ENCODE results near the gene MRRF.

Gene MRRF

GRCh38 chr9:122223435-122223834 lies 41.2 kb upstream of the MRRF start:
- Mint-ChIP-seq H3K36me3 (no peaks in the 10 kb centered on the region), H3K4me1 (peaks cover 23% of the 10 kb centered on the region), H3K27ac (no peak overlapping the region), H3K4me3 (no peak overlapping the region), H3K27me3 (peaks cover 100% of the 10 kb centered on the region), H3K9me3 (no peaks in the 10 kb centered on the region)
- CTCF ChIA-PET = no interaction called here
- no peak for DNase-seq

GRCh38 chr9:122225312-122226141 lies 39.2 kb upstream of the MRRF start:
- Mint-ChIP-seq H3K4me3 (no peak overlapping the region), H3K27ac (no peak overlapping the region), H3K9me3 (no peaks in the 10 kb centered on the region), H3K4me1 (peaks cover 5% of the 10 kb centered on the region), H3K36me3 (no peaks in the 10 kb centered on the region), H3K27me3 (peaks cover 80% of the 10 kb centered on the region)
- CTCF ChIA-PET = no interaction called here
- no peak for DNase-seq

- Mint-ChIP-seq H3K4me3 (no peak overlapping the region), H3K27ac (no peak overlapping the region), H3K9me3 (no peaks in the 10 kb centered on the region), H3K4me1 (peaks cover 5% of the 10 kb centered on the region), H3K36me3 (no peaks in the 10 kb centered on the region), H3K27me3 (peaks cover 73% of the 10 kb centered on the region)
- DNase-seq = no peak
- CTCF ChIA-PET = no interaction called here
Measured at GRCh38 chr9:122226142-122226757, 38.4 kb upstream of the MRRF start.

- H3K9me3 Mint-ChIP-seq = no peaks in the 10 kb centered on the region
- no peak overlapping the region for H3K4me3 Mint-ChIP-seq
- CTCF ChIA-PET = no interaction called here
- H3K36me3 Mint-ChIP-seq = no peaks in the 10 kb centered on the region
- H3K4me1 Mint-ChIP-seq = peaks cover 5% of the 10 kb centered on the region
- no peak overlapping the region for H3K27ac Mint-ChIP-seq
- peaks cover 66% of the 10 kb centered on the region for H3K27me3 Mint-ChIP-seq
- no peak for DNase-seq
Measured at GRCh38 chr9:122226758-122227574, 37.7 kb upstream of the MRRF start.

- H3K4me3 Mint-ChIP-seq = no peak overlapping the region
Measured at GRCh38 chr9:122227575-122227900, 37.1 kb upstream of the MRRF start.

GRCh38 chr9:122228191-122228567 lies 36.5 kb upstream of the MRRF start:
- H3K27me3 Mint-ChIP-seq = peaks cover 61% of the 10 kb centered on the region
- no peak overlapping the region for H3K27ac Mint-ChIP-seq
- H3K9me3 Mint-ChIP-seq = no peaks in the 10 kb centered on the region
- CTCF ChIA-PET = no interaction called here
- H3K36me3 Mint-ChIP-seq = no peaks in the 10 kb centered on the region
- H3K4me3 Mint-ChIP-seq = no peak overlapping the region
- peaks cover 5% of the 10 kb centered on the region for H3K4me1 Mint-ChIP-seq
- no peak for DNase-seq

More at GRCh38 chr9:122227575-122227900, 37.1 kb upstream of the MRRF start:
- Mint-ChIP-seq H3K9me3 (no peaks in the 10 kb centered on the region), H3K27me3 (peaks cover 61% of the 10 kb centered on the region), H3K4me1 (peaks cover 5% of the 10 kb centered on the region), H3K36me3 (no peaks in the 10 kb centered on the region), H3K27ac (no peak overlapping the region)
- no peak for DNase-seq
- CTCF ChIA-PET = no interaction called here

- Mint-ChIP-seq H3K27ac (no peak within 1 kb of the TSS), H3K36me3 (no peaks in the 10 kb centered on the region), H3K27me3 (peaks cover 55% of the 10 kb centered on the region), H3K4me3 (no peak within 1 kb of the TSS), H3K9me3 (no peaks in the 10 kb centered on the region), H3K4me1 (peaks cover 5% of the 10 kb centered on the region)
- CTCF ChIA-PET = no interaction called here
- DNase-seq = no peak
Measured at GRCh38 chr9:122228568-122229484, 35.9 kb upstream of the MRRF start, which contains the start of gene LHX6. TSS of gene LHX6 (minus strand) at chr9:122228957. CDS start at chr9:122228740, 217 bp downstream.

GRCh38 chr9:122229485-122229837 lies 35.2 kb upstream of the MRRF start:
- Mint-ChIP-seq H3K36me3 (no peaks in the 10 kb centered on the region), H3K9me3 (no peaks in the 10 kb centered on the region), H3K27ac (no peak overlapping the region), H3K27me3 (peaks cover 49% of the 10 kb centered on the region), H3K4me1 (peaks cover 5% of the 10 kb centered on the region), H3K4me3 (no peak overlapping the region)
- CTCF ChIA-PET = no interaction called here
- no peak for DNase-seq

- H3K4me3 Mint-ChIP-seq = no peak overlapping the region
- H3K9me3 Mint-ChIP-seq = no peaks in the 10 kb centered on the region
- H3K27ac Mint-ChIP-seq = no peak overlapping the region
- no peaks in the 10 kb centered on the region for H3K4me1 Mint-ChIP-seq
- no peaks in the 10 kb centered on the region for H3K36me3 Mint-ChIP-seq
- peaks cover 15% of the 10 kb centered on the region for H3K27me3 Mint-ChIP-seq
- DNase-seq = no peak
- CTCF ChIA-PET = no interaction called here
Measured at GRCh38 chr9:122232796-122233306, 31.8 kb upstream of the MRRF start.

- no peak overlapping the region for H3K27ac Mint-ChIP-seq
- H3K4me1 Mint-ChIP-seq = no peaks in the 10 kb centered on the region
- H3K27me3 Mint-ChIP-seq = peaks cover 8% of the 10 kb centered on the region
Measured at GRCh38 chr9:122234022-122234748, 30.5 kb upstream of the MRRF start.

GRCh38 chr9:122236681-122237080 lies 28.0 kb upstream of the MRRF start:
- H3K9me3 Mint-ChIP-seq = no peaks in the 10 kb centered on the region
- CTCF ChIA-PET = interaction anchor here (1.6 kb wide), 1 partner anchor 114 kb away, joined by 4 read pairs; no protein-coding TSS in a partner anchor
- no peaks in the 10 kb centered on the region for H3K4me1 Mint-ChIP-seq
- H3K27me3 Mint-ChIP-seq = peaks cover 8% of the 10 kb centered on the region
- peaks cover 14% of the 10 kb centered on the region for H3K36me3 Mint-ChIP-seq
- no peak overlapping the region for H3K4me3 Mint-ChIP-seq
- no peak for DNase-seq
- H3K27ac Mint-ChIP-seq = no peak overlapping the region

More at GRCh38 chr9:122234022-122234748, 30.5 kb upstream of the MRRF start:
- CTCF ChIA-PET = no interaction called here
- no peak for DNase-seq
- Mint-ChIP-seq H3K36me3 (no peaks in the 10 kb centered on the region), H3K4me3 (no peak overlapping the region), H3K9me3 (no peaks in the 10 kb centered on the region)

GRCh38 chr9:122239722-122240121 lies 25.0 kb upstream of the MRRF start:
- Mint-ChIP-seq H3K27me3 (no peaks in the 10 kb centered on the region), H3K4me3 (no peak overlapping the region), H3K27ac (no peak overlapping the region), H3K4me1 (no peaks in the 10 kb centered on the region), H3K36me3 (peaks cover 34% of the 10 kb centered on the region), H3K9me3 (no peaks in the 10 kb centered on the region)
- CTCF ChIA-PET = interaction anchor here (0.7 kb wide), 1 partner anchor 90 kb away, joined by 3 read pairs; no protein-coding TSS in a partner anchor
- no peak for DNase-seq

GRCh38 chr9:122244349-122244748 lies 20.3 kb upstream of the MRRF start:
- no peak overlapping the region for H3K27ac Mint-ChIP-seq

More at GRCh38 chr9:122244349-122244748, 20.3 kb upstream of the MRRF start:
- Mint-ChIP-seq H3K4me3 (no peak overlapping the region), H3K27me3 (no peaks in the 10 kb centered on the region), H3K36me3 (peaks cover 53% of the 10 kb centered on the region), H3K4me1 (no peaks in the 10 kb centered on the region), H3K9me3 (no peaks in the 10 kb centered on the region)
- CTCF ChIA-PET = no interaction called here
- DNase-seq = no peak

Data from activated naive CD4-positive, alpha-beta T cell treated with anti-CD3 and anti-CD28 coated beads, Interleukin-2, amount 10 ng/mL, durations not matched to agents 7 days and 5 days (primary cell).